Measurements from ENCODE around the gene TNF. TPM values are rescaled to one million over a fixed set of nuclear protein-coding genes. Genes with fewer than 3 reads are reported as not detected.

The TNF gene
- total and polyA plus RNA-seq, 2 of the 13 experiments (the other 11 are each of a cell fraction or from before 2014, with no cell fraction given): not detected

DNA sequence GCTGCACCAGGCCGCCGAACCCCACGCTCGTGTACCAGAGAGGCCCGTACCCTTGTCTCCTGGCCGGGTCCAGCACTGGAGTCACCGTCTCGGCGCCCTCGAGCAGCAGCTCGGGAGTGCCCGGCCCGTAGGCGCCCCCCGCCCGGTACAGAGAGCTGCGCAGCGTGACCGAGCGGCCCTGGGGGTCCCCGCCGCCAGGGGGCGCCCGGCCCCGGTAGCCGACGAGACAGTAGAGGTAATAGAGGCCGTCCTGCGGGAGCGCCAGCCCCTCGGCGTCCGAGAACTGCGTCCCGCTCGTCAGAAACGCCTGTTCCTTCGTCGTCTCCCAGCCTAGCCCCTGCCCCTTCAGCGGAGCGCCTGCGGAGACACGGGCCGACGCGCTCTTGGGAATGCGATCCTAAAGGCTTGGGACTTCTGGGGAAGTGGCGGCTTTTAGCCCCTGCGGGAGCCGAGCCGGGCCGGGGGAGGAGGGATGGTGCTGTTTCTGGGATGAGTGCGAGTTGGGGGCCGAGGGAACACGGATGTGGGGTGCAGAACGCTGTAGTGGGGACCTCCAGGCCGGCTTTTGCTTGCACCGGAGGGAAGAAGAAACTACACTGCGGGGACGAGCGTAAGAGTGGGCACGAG, 5.6 kb downstream of the TNF start:
- Histone ChIP-seq H4K20me1 (ENCODE audit: insufficient read depth, low read length) (no peaks in the 10 kb centered on the region), H2AFZ (ENCODE audit: low read length) (peak overlapping the region; percentile 64), H3K9ac (ENCODE audit: insufficient read depth, low read depth, low read length) (peak overlapping the region; percentile 65), H3K4me1 (ENCODE audit: insufficient read depth, low read length) (peaks cover 25% of the 10 kb centered on the region), H3K9me3 (ENCODE audit: low read length) (no peaks in the 10 kb centered on the region), H3K27me3 (ENCODE audit: control insufficient read depth in 1 of 2, insufficient read depth in 2 of 2, low read length in 2 of 2) (peaks cover 10 to 65% of the 10 kb centered on the region in 2 experiments; a peak in 4 of 5 replicates), H3K36me3 (replicated peaks in 1 of 2; ENCODE audit: control insufficient read depth in 1 of 2, insufficient read depth in 2 of 2, low read length in 2 of 2) (no peaks in the 10 kb centered on the region), H3K4me3 (replicated peaks in 1 of 3; ENCODE audit: insufficient read depth in 1 of 3, low read depth in 2 of 3, low read length in 3 of 3) (peak overlapping the region; percentile 67 to 88 (median 78)), H3K4me2 (ENCODE audit: low read depth, low read length) (peak overlapping the region; percentile 99), H3K79me2 (ENCODE audit: insufficient read depth, low read length) (no peaks in the 10 kb centered on the region), H3K27ac (ENCODE audit: extremely low read length, insufficient read depth, low read length) (no peak overlapping the region)
- peak; percentile 26 for FAIRE-seq
- POLR2A ChIA-PET: interaction anchor here (1.1 to 2.8 kb wide), 4 partner anchors 17 to 122 kb away, joined by 3 to 15 read pairs (median 6); partner anchors contain the start of genes ABHD16A, DDX39B and NFKBIL1
- in situ Hi-C loops (cut with HindIII; ENCODE audit: extremely low pct_ligation_motif_present, low pct_unique_long_range_greater_than_20kb): no loop called here
- BruUV-seq (replicated peaks): no TSS peak
- WGBS (ENCODE audit: low lambda C conversion rate): under 1% methylated on average over 58 of the region's 62 CpGs
- intact Hi-C loops (cut with micrococcal nuclease; ENCODE audit: unreplicated experiment): loop anchor here (1.0 to 5.0 kb wide), 2 partner anchors 17 to 34 kb away; partner anchors contain the start of genes ATP6V1G2 and NFKBIL1
- peak; percentile 61 for DNase-seq (ENCODE audit: low spot score)
- CTCF ChIA-PET (ENCODE audit: low intra/inter-chr PET ratio, low total read pairs): interaction anchor here (1.1 to 3.2 kb wide), 5 partner anchors 16 to 1216 kb away, joined by 3 to 35 read pairs (median 5); partner anchors contain the start of gene NFKBIL1
- ATAC-seq: peak; percentile 94
- TF ChIP-seq GATAD2A (CRISPR knock-in tag; IDR thresholded peaks at IDR 0.05) (peak; percentile 79), ZNF317 (CRISPR knock-in tag; IDR thresholded peaks at IDR 0.05) (no peak), KAT2B (IDR thresholded peaks at IDR 0.05; ENCODE audit: borderline replicate concordance, low read depth, low read length) (no peak), BRD4 (CRISPR knock-in tag; IDR thresholded peaks at IDR 0.05) (peak; percentile 47; the same call in 1 of the 2 replicates), KLF11 (CRISPR knock-in tag; IDR thresholded peaks at IDR 0.05) (0 out of 2 replicates have a peak, but pooled peaks have one; percentile 18), HDAC2 (CRISPR knock-in tag; IDR thresholded peaks at IDR 0.05) (peak; percentile 70), ZSCAN30 (CRISPR knock-in tag; IDR thresholded peaks at IDR 0.05) (no peak), SP1 (IDR thresholded peaks at IDR 0.05) (no peak), SP1 (CRISPR knock-in tag; IDR thresholded peaks at IDR 0.05) (no peak), NRL (CRISPR knock-in tag; IDR thresholded peaks at IDR 0.05; ENCODE audit: borderline replicate concordance) (peak; percentile 79), SOX13 (IDR thresholded peaks at IDR 0.05) (no peak), SOX13 (CRISPR knock-in tag; conservative IDR thresholded peaks at IDR 0.05 in 1 of 2, IDR thresholded peaks at IDR 0.05 in 1 of 2) (peak in 1 of 2 experiments; percentile 37; a peak in 1 of 4 replicates), ZFP36 (IDR thresholded peaks at IDR 0.05; ENCODE audit: borderline replicate concordance, low read depth, low read length, partially characterized antibody) (no peak), ZNF777 (CRISPR knock-in tag; IDR thresholded peaks at IDR 0.05) (peak; percentile 83), TARDBP (CRISPR knock-in tag; IDR thresholded peaks at IDR 0.05) (peak; percentile 55; the same call in 1 of the 2 replicates), RFX1 (IDR thresholded peaks at IDR 0.05) (no peak), HOMEZ (CRISPR knock-in tag; IDR thresholded peaks at IDR 0.05; ENCODE audit: low read depth) (peak; percentile 54; the same call in 1 of the 2 replicates), ZNF337 (CRISPR knock-in tag; IDR thresholded peaks at IDR 0.05; ENCODE audit: borderline replicate concordance, low read depth) (no peak), ZNF160 (CRISPR knock-in tag; IDR thresholded peaks at IDR 0.05) (peak; percentile 27; the same call in 1 of the 2 replicates), LCORL (IDR thresholded peaks at IDR 0.05) (no peak), LCORL (CRISPR knock-in tag; IDR thresholded peaks at IDR 0.05) (peak; percentile 87), ISX (CRISPR knock-in tag; conservative IDR thresholded peaks at IDR 0.05) (no peak), POLR2G (IDR thresholded peaks at IDR 0.05; ENCODE audit: low read depth, low read length) (peak; percentile 36; the same call in 1 of the 2 replicates), ZNF510 (CRISPR knock-in tag; IDR thresholded peaks at IDR 0.05; ENCODE audit: low read depth) (no peak), ZNF709 (CRISPR knock-in tag; IDR thresholded peaks at IDR 0.05) (0 out of 2 replicates have a peak, but pooled peaks have one; percentile 87), KLF13 (CRISPR knock-in tag; IDR thresholded peaks at IDR 0.05) (peak; percentile 91; the same call in 1 of the 2 replicates), KMT2B (CRISPR knock-in tag; IDR thresholded peaks at IDR 0.05) (peak; percentile 75)
